H1 (cell line): Measurements from ENCODE around the gene SUCLG2. TPM values are rescaled to one million over a fixed set of nuclear protein-coding genes. Genes with fewer than 3 reads are reported as not detected.

ENCODE experiments used
- CTCF ChIA-PET: fragments of 300-600 bp; sonication (Branson Sonifier 250); formaldehyde crosslinking; loops from one replicate; lab custom pipeline; 2021; ENCODE audit not compliant: partially characterized antibody; lab: Charles Lee
- POLR2A ChIA-PET: fragments of 300-600 bp; sonication (Branson Sonifier 250); formaldehyde crosslinking; loops from one replicate; lab custom pipeline; 2021; ENCODE audit warnings: inconsistent platforms; ENCODE audit not compliant: partially characterized antibody; lab: Charles Lee
- DNase-seq, 2 experiments: peaks; one replicate each; pipeline versions ENCODE4 v3.0.0 to v3.0.0-alpha.2; 2010 to 2022; ENCODE audit warnings: low spot score in 2 of 2, low read depth in 1 of 2, mixed read lengths in 1 of 2
- FAIRE-seq: peaks from 2 replicates; lab custom pipeline; 2011; peaks lifted over from hg19 to GRCh38; lab: Jason Lieb, UNC
- H2AFZ ChIP-seq: 2 replicates; pipeline ENCODE4 v1.8.1; 2012; ENCODE audit warnings: low read length, inconsistent platforms
- H2AK5ac ChIP-seq: 2 replicates; pipeline ENCODE4 v1.6.1; 2013; ENCODE audit warnings: low read depth, low read length
- H2BK120ac ChIP-seq: replicated peaks from 2 replicates; pipeline ENCODE3; 2013; ENCODE audit warnings: low read depth, low read length, inconsistent platforms
- H2BK12ac ChIP-seq: 2 replicates; pipeline ENCODE4 v1.6.1; 2013; ENCODE audit warnings: low read depth, low read length
- H2BK15ac ChIP-seq: 2 replicates; pipeline ENCODE4 v1.6.1; 2013; ENCODE audit warnings: low read length
- H2BK20ac ChIP-seq: 2 replicates; pipeline ENCODE4 v1.6.1; 2013; ENCODE audit warnings: low read length
- H2BK5ac ChIP-seq: 2 replicates; pipeline ENCODE4 v1.6.1; 2013; ENCODE audit warnings: low read depth, low read length
- H3K14ac ChIP-seq: 2 replicates; pipeline ENCODE4 v1.6.1; 2013; ENCODE audit warnings: inconsistent platforms; ENCODE audit not compliant: insufficient read length
- H3K18ac ChIP-seq: 2 replicates; pipeline ENCODE4 v1.6.1; 2013; ENCODE audit warnings: low read length; ENCODE audit errors: extremely low read depth
- H3K23ac ChIP-seq: 2 replicates; pipeline ENCODE4 v1.6.1; 2013; ENCODE audit warnings: inconsistent platforms; ENCODE audit not compliant: insufficient read length
- H3K23me2 ChIP-seq: 2 replicates; pipeline ENCODE4 v1.6.1; 2013; ENCODE audit warnings: low read depth, low read length
- H3K27ac ChIP-seq: 2 replicates; pipeline ENCODE4 v1.6.1; 2011; ENCODE audit warnings: low read depth, low read length, inconsistent platforms
- H3K27me3 ChIP-seq, 4 experiments: replicated peaks in 1 of 4; 1 replicate in 1 of 4; 2 replicates in 3 of 4; pipeline versions ENCODE4 v1.6.1 to v1.8.1; 2011 to 2013; ENCODE audit warnings: low read length in 3 of 4, mild to moderate bottlenecking in 3 of 4, inconsistent platforms in 2 of 4, mixed read lengths in 2 of 4, moderate library complexity in 1 of 4; ENCODE audit not compliant: control insufficient read depth in 3 of 4, insufficient read depth in 3 of 4; ENCODE audit errors: extremely low read depth in 1 of 4
- H3K36me3 ChIP-seq, 4 experiments: 2 replicates each; pipeline versions ENCODE4 v1.6.1 to v1.8.1; 2011 to 2013; ENCODE audit warnings: mild to moderate bottlenecking in 4 of 4, low read length in 3 of 4, moderate library complexity in 2 of 4, control low read depth in 1 of 4, inconsistent platforms in 1 of 4; ENCODE audit not compliant: insufficient read depth in 4 of 4, control insufficient read depth in 2 of 4
- H3K4ac ChIP-seq: replicated peaks from 2 replicates; pipeline ENCODE3; 2013; ENCODE audit warnings: low read length, low read depth, mixed read lengths, inconsistent platforms; ENCODE audit not compliant: insufficient read length
- H3K4me1 ChIP-seq, 4 experiments: replicated peaks in 1 of 4; 1 replicate in 1 of 4; 2 replicates in 3 of 4; pipeline versions ENCODE4 v1.6.1 to v1.8.1; 2011 to 2013; ENCODE audit warnings: low read length in 3 of 4, inconsistent platforms in 2 of 4, mixed read lengths in 1 of 4; ENCODE audit not compliant: insufficient read depth in 4 of 4, control insufficient read depth in 3 of 4
- H3K4me2 ChIP-seq, 2 experiments: 2 replicates each; pipeline versions ENCODE4 v1.6.1 to v1.8.1; 2011 to 2013; ENCODE audit warnings: low read depth in 2 of 2, low read length in 2 of 2, control low read depth in 1 of 2, inconsistent platforms in 1 of 2, mild to moderate bottlenecking in 1 of 2; ENCODE audit not compliant: insufficient read depth in 1 of 2
- H3K4me3 ChIP-seq, 4 experiments: fragments of 200-600, 300-600 bp in 1 of 4; sonication (generic), shearing (Covaris generic), sonication (Bioruptor Twin) in 1 of 4; 2 replicates each; pipeline versions ENCODE4 v1.5.1 to v1.8.1; 2011 to 2016; ENCODE audit warnings: low read length in 4 of 4, low read depth in 3 of 4, control low read depth in 2 of 4, inconsistent platforms in 2 of 4, mild to moderate bottlenecking in 2 of 4, mixed read lengths in 1 of 4, moderate library complexity in 1 of 4; ENCODE audit not compliant: insufficient read depth in 2 of 4; ENCODE audit errors: extremely low read depth in 1 of 4
- H3K56ac ChIP-seq: replicated peaks from 2 replicates; pipeline ENCODE3; 2013; ENCODE audit warnings: low read depth, mild to moderate bottlenecking, mixed read lengths, low read length, inconsistent platforms; ENCODE audit not compliant: insufficient read length
- H3K79me1 ChIP-seq: 2 replicates; pipeline ENCODE4 v1.6.1; 2013; ENCODE audit warnings: low read depth, low read length, control low read depth
- H3K79me2 ChIP-seq, 2 experiments: 2 replicates each; pipeline versions ENCODE4 v1.6.1 to v1.8.1; 2012 to 2013; ENCODE audit warnings: low read length in 2 of 2, mild to moderate bottlenecking in 2 of 2, inconsistent platforms in 1 of 2; ENCODE audit not compliant: insufficient read depth in 2 of 2, control insufficient read depth in 1 of 2
- H3K9ac ChIP-seq, 4 experiments: replicated peaks in 1 of 4; 1 replicate in 1 of 4; 2 replicates in 3 of 4; pipeline versions ENCODE4 v1.6.1 to v1.8.1; 2011 to 2013; ENCODE audit warnings: low read depth in 3 of 4, low read length in 3 of 4, control low read depth in 2 of 4, mild to moderate bottlenecking in 2 of 4, moderate library complexity in 2 of 4, inconsistent platforms in 1 of 4; ENCODE audit errors: extremely low read depth in 1 of 4
- H3K9me3 ChIP-seq, 2 experiments: 2 replicates each; pipeline versions ENCODE4 v1.6.1 to v1.8.1; 2012 to 2013; ENCODE audit warnings: mild to moderate bottlenecking in 2 of 2, moderate library complexity in 2 of 2, control low read depth in 1 of 2, inconsistent platforms in 1 of 2, low read depth in 1 of 2, low read length in 1 of 2, mixed read lengths in 1 of 2; ENCODE audit not compliant: insufficient read depth in 2 of 2
- H4K20me1 ChIP-seq, 2 experiments: replicated peaks in 1 of 2; 2 replicates each; pipeline versions ENCODE3 to v1.8.1; 2011 to 2013; ENCODE audit warnings: inconsistent platforms in 2 of 2, low read length in 2 of 2, mild to moderate bottlenecking in 1 of 2; ENCODE audit not compliant: insufficient read depth in 2 of 2, control insufficient read depth in 1 of 2
- H4K5ac ChIP-seq: 2 replicates; pipeline ENCODE4 v1.6.1; 2013; ENCODE audit warnings: low read length, low read depth, mixed read lengths, inconsistent platforms; ENCODE audit not compliant: insufficient read length
- H4K8ac ChIP-seq: 2 replicates; pipeline ENCODE4 v1.8.0; 2013; ENCODE audit warnings: mild to moderate bottlenecking, moderate library complexity, low read length, inconsistent platforms; ENCODE audit not compliant: insufficient read depth; ENCODE audit errors: extremely low read depth
- H4K91ac ChIP-seq: replicated peaks from 2 replicates; pipeline ENCODE3; 2013; ENCODE audit warnings: low read length, mixed read lengths, inconsistent platforms; ENCODE audit not compliant: insufficient read length
- BCL11A ChIP-seq, 2 experiments: IDR thresholded peaks; one replicate each; pipeline ENCODE4 v1.6.1; 2011; ENCODE audit warnings: low read depth in 2 of 2, low read length in 2 of 2, mild to moderate bottlenecking in 2 of 2
- EZH2 ChIP-seq: fragments of 200-600 bp; sonication (generic); IDR thresholded peaks from 2 replicates; pipeline ENCODE4 v1.7.1; 2012; ENCODE audit warnings: low read depth, mild to moderate bottlenecking, moderate library complexity, low read length, inconsistent platforms; ENCODE audit not compliant: severe bottlenecking
- GABPA ChIP-seq: IDR thresholded peaks from 2 replicates; pipeline ENCODE4 v1.6.1; 2011; ENCODE audit warnings: mild to moderate bottlenecking, low read length, moderate library complexity, borderline replicate concordance; ENCODE audit not compliant: insufficient read depth
- GTF2F1 ChIP-seq: IDR thresholded peaks from 2 replicates; pipeline ENCODE4 v1.6.1; 2012; ENCODE audit warnings: low read depth, low read length, improper control_type of control experiment, borderline replicate concordance
- POLR2A ChIP-seq, 2 experiments: IDR thresholded peaks; 1 replicate in 1 of 2; 2 replicates in 1 of 2; pipeline ENCODE4 v1.6.1; 2011; ENCODE audit warnings: low read depth in 2 of 2, low read length in 2 of 2, mild to moderate bottlenecking in 2 of 2; ENCODE audit errors: control extremely low read depth in 1 of 2
- POLR2AphosphoS5 ChIP-seq: IDR thresholded peaks from 2 replicates; pipeline ENCODE4 v1.6.1; 2011; ENCODE audit warnings: low read depth, low read length
- SAP30 ChIP-seq: fragments of 300-600 bp; sonication (generic); IDR thresholded peaks from 2 replicates; pipeline ENCODE4 v1.7.1; 2012; ENCODE audit warnings: low read length, moderate library complexity, mild to moderate bottlenecking, inconsistent platforms; ENCODE audit not compliant: insufficient read depth, insufficient replicate concordance
- SIRT6 ChIP-seq: IDR thresholded peaks from one replicate; pipeline ENCODE4 v1.7.1; 2012; ENCODE audit warnings: low read length, inconsistent platforms
- SP2 ChIP-seq: IDR thresholded peaks from 2 replicates; pipeline ENCODE4 v1.6.1; 2012; ENCODE audit warnings: mild to moderate bottlenecking, low read length, inconsistent platforms
- TAF7 ChIP-seq: optimal IDR thresholded peaks from 2 replicates; pipeline ENCODE3; 2011; ENCODE audit warnings: low read depth, mild to moderate bottlenecking, inconsistent platforms, low read length, moderate library complexity, borderline replicate concordance
- polyA plus RNA-seq, 7 experiments: library from polyadenylated mRNA; depleted of rRNA in 3 of 7; stranded (reverse) in 5 of 7; unstranded in 2 of 7; fragments of >200 nt in 5 of 7; fragments of 200-250 nt in 2 of 7; gene quantifications; 1 replicate in 5 of 7; 2 replicates in 1 of 7; 4 replicates in 1 of 7; pipeline versions ENCODE4 v1.2.1 to v1.2.3, GENCODE V29; 2011 to 2013; ENCODE audit warnings: missing spikeins in 2 of 7, mixed read lengths in 2 of 7
- total RNA-seq: library from RNA; stranded (reverse); fragmentation: NEBNext Ultra II Directional; extraction: Animal tissue kit (Norgen Biotek cat#: 25700); gene quantifications from 2 replicates; pipeline ENCODE4 v1.2.1, GENCODE V29; 2021
- TF ChIP-seq, protein P1 (sequence below): IDR thresholded peaks from 2 replicates; pipeline ENCODE4 v1.6.1; 2012; ENCODE audit warnings: inconsistent platforms
- TF ChIP-seq, protein P2 (sequence below): IDR thresholded peaks from 2 replicates; pipeline ENCODE4 v1.6.1; 2012; ENCODE audit warnings: inconsistent platforms
- TF ChIP-seq, protein P3 (sequence below): IDR thresholded peaks from 2 replicates; pipeline ENCODE4 v1.6.1; 2012; ENCODE audit warnings: low read length, inconsistent platforms

Gene SUCLG2
- total and polyA plus RNA-seq, 2 of the 8 experiments (the other 6 are each of a cell fraction or from before 2014, with no cell fraction given), result 12.9 to 46.2 TPM

DNA sequence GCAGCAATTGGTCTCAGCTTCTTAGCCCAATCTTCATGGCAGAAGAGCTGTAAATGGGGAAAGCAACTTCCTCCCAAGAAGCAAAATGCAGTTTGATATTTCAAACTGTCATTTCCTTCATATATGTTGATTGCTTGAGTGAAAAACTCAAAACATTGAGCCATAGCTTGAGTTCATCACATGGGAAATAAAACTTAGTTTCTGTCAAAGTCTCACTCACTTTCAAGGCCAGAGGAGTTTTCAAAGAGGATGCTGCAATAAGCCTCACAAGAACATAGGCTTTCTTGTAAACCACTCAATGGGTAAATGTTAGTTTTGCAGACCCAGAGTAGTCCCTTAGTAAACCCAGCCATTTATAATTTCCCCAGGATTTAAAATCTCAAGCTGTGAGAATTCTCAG, 29.1 kb upstream of the SUCLG2 start:
- no peaks in the 10 kb centered on the region for H3K79me1 ChIP-seq
- TF ChIP-seq, protein P1, sequence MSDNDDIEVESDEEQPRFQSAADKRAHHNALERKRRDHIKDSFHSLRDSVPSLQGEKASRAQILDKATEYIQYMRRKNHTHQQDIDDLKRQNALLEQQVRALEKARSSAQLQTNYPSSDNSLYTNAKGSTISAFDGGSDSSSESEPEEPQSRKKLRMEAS, result no peak
- TF ChIP-seq GTF2F1 (no peak), TAF7 (no peak), EZH2 (no peak), SIRT6 (no peak), SAP30 (no peak), POLR2A (IDR thresholded peaks at IDR 0.05; ENCODE audit: control extremely low read depth in 1 of 2, low read depth in 2 of 2, low read length in 2 of 2) (no peak), POLR2AphosphoS5 (no peak), BCL11A (IDR thresholded peaks at IDR 0.05; ENCODE audit: low read depth in 2 of 2, low read length in 2 of 2) (no peak), SP2 (no peak), GABPA (no peak)
- TF ChIP-seq, protein P2, sequence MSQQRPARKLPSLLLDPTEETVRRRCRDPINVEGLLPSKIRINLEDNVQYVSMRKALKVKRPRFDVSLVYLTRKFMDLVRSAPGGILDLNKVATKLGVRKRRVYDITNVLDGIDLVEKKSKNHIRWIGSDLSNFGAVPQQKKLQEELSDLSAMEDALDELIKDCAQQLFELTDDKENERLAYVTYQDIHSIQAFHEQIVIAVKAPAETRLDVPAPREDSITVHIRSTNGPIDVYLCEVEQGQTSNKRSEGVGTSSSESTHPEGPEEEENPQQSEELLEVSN, result no peak
- TF ChIP-seq, protein P3, sequence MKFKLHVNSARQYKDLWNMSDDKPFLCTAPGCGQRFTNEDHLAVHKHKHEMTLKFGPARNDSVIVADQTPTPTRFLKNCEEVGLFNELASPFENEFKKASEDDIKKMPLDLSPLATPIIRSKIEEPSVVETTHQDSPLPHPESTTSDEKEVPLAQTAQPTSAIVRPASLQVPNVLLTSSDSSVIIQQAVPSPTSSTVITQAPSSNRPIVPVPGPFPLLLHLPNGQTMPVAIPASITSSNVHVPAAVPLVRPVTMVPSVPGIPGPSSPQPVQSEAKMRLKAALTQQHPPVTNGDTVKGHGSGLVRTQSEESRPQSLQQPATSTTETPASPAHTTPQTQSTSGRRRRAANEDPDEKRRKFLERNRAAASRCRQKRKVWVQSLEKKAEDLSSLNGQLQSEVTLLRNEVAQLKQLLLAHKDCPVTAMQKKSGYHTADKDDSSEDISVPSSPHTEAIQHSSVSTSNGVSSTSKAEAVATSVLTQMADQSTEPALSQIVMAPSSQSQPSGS, result no peak
- H3K23me2 ChIP-seq, result no peaks in the 10 kb centered on the region
- no peak for FAIRE-seq
- POLR2A ChIA-PET, result no interaction called here
- H3K4ac ChIP-seq, result no peak overlapping the region
- no peak overlapping the region for H3K4me2 ChIP-seq
- no peak overlapping the region for H3K18ac ChIP-seq
- no peak overlapping the region for H3K14ac ChIP-seq
- H2AFZ ChIP-seq, result no peak overlapping the region
- no peaks in the 10 kb centered on the region for H3K36me3 ChIP-seq
- H3K56ac ChIP-seq, result no peak overlapping the region
- H3K4me1 ChIP-seq, result no peaks in the 10 kb centered on the region
- no peak for DNase-seq
- no peak overlapping the region for H3K27ac ChIP-seq
- H3K4me3 ChIP-seq, result no peak overlapping the region
- no peaks in the 10 kb centered on the region for H3K27me3 ChIP-seq
- H4K8ac ChIP-seq, result no peak overlapping the region
- H2AK5ac ChIP-seq, result no peak overlapping the region
- no peak overlapping the region for H2BK20ac ChIP-seq
- H2BK5ac ChIP-seq, result no peak overlapping the region
- no peak overlapping the region for H2BK15ac ChIP-seq
- H2BK120ac ChIP-seq, result no peak overlapping the region
- no peak overlapping the region for H2BK12ac ChIP-seq
- H4K91ac ChIP-seq, result no peak overlapping the region
- H3K79me2 ChIP-seq, result no peaks in the 10 kb centered on the region
- CTCF ChIA-PET, result interaction anchor here (1.2 kb wide), 1 partner anchor 299 kb away, joined by 3 read pairs; no protein-coding TSS in a partner anchor
- no peak overlapping the region for H3K23ac ChIP-seq
- H4K20me1 ChIP-seq, result no peaks in the 10 kb centered on the region
- no peaks in the 10 kb centered on the region for H3K9me3 ChIP-seq
- no peak overlapping the region for H4K5ac ChIP-seq
- no peak overlapping the region for H3K9ac ChIP-seq
